ENCODE results near the gene JMJD1C. TPM values are rescaled to one million over a fixed set of nuclear protein-coding genes. Genes with fewer than 3 reads are reported as not detected.

The JMJD1C gene, protein sequence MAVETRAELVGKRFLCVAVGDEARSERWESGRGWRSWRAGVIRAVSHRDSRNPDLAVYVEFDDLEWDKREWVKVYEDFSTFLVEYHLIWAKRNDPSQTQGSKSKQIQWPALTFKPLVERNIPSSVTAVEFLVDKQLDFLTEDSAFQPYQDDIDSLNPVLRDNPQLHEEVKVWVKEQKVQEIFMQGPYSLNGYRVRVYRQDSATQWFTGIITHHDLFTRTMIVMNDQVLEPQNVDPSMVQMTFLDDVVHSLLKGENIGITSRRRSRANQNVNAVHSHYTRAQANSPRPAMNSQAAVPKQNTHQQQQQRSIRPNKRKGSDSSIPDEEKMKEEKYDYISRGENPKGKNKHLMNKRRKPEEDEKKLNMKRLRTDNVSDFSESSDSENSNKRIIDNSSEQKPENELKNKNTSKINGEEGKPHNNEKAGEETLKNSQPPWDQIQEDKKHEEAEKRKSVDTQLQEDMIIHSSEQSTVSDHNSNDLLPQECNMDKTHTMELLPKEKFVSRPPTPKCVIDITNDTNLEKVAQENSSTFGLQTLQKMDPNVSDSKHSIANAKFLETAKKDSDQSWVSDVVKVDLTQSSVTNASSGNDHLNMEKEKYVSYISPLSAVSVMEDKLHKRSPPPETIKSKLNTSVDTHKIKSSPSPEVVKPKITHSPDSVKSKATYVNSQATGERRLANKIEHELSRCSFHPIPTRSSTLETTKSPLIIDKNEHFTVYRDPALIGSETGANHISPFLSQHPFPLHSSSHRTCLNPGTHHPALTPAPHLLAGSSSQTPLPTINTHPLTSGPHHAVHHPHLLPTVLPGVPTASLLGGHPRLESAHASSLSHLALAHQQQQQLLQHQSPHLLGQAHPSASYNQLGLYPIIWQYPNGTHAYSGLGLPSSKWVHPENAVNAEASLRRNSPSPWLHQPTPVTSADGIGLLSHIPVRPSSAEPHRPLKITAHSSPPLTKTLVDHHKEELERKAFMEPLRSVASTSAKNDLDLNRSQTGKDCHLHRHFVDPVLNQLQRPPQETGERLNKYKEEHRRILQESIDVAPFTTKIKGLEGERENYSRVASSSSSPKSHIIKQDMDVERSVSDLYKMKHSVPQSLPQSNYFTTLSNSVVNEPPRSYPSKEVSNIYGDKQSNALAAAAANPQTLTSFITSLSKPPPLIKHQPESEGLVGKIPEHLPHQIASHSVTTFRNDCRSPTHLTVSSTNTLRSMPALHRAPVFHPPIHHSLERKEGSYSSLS (N-terminal part only)
- total RNA-seq = 39.2 and 59.6 TPM in 2 replicates

DNA sequence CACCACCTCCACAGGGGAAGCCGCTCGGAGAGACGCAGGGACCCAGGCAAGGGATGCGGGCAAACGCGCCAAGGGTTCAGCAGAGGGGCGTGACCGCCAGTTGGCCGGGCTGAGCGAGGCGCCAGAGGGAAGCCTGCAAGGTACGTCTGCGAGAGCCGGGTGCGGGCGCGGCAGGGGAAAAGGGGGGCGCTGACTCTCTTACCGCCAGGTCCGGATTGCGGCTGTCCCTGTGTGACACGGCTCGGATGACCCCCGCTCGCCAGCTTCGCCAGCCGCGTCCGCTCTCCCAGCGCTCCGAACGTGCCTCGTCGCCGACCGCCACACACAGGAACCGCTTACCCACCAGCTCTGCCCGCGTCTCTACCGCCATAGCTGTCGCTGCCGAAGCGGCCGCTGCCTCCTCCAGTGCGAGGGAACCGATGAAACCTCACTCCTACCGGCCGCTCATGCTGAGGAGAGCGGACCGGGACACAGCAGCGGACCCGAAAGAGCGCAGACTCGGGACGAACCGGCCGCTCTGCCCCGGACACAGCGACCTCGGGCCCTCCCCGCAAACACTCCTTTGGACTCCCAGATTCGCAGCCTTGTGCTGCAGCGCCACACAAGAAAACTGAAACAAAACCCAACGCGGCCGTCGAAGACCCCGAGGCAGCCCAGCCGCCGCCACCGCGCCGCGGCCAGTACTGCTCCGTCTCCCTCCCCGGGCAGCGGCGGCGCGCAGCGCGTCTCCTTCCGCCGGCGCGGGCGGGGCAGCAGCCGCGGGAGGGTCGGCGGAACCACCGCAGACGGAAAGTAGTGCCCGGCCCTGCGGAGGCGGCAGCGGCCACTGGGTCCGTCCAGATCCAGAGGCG, at the start of gene JMJD1C:
TSS of gene JMJD1C (minus strand) at position 685 of the 851 bp plus-strand sequence. CDS start at position 370, 315 bp downstream.

DNA sequence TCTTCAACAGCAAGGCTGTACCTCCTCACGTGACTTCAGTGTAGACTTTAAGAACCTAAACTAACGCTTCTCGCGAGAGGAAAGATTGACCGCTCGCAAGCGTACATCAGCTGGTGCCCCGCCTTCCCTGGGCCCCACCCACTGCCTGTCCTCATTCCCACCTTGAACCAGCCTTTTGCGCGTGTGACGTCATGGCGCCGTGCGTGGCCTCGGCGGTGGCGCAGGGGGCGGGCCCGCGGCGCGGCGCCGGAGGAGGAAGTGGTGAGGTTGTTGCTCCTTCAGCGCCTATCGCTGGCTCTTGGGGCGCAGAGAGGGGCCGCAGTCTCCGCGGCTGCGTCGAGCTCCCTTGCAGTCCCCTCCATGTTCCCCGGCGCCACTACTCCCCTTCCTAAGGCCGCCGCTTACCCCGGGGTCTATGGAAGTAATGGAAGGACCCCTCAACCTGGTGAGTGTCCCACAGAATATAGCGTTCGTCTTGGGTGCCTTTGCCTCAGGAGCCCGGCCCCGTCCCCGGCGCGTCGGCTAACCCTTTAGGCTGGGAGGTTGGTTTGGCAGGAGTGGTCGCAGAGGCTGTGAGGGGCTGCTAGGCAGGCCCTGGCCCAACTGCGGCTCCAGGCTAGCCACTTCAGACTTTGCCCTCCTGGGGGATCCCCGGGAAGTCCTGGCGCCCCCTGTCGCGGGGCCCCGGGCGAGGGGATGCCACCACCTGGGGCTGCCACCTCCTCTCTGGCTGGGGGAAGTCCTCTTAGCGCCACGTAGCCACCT, 332.5 kb downstream of the JMJD1C start, which contains the start of gene NRBF2:
TSS of gene NRBF2 (plus strand) at position 273 of the 765 bp plus-strand sequence. CDS start at position 416, 143 bp downstream.

Other genes with a start within 250 kb of the JMJD1C start
- 31.3 and 65.0 TPM in 2 replicates for gene REEP3, start 55.4 kb upstream of the JMJD1C start, total RNA-seq